Motor neuron (in vitro differentiated cells): ENCODE measurements around the gene AKR1B15. TPM values are rescaled to one million over a fixed set of nuclear protein-coding genes. Genes with fewer than 3 reads are reported as not detected.

Experiments used
- ATAC-seq, 8 experiments: fragments of 200-7000 bp; cut with Tn5 transposase; replicated peaks in 6 of 8; 2 replicates each; pipeline ENCODE4 v1.8.0; 2021; ENCODE audit warnings: mild to moderate bottlenecking in 8 of 8, moderate library complexity in 8 of 8
- H3K27ac ChIP-seq, 2 donors: fragments of 250-450 bp; sonication (Bioruptor Pico); 2 replicates each; pipeline ENCODE4 v1.9.0; 2021; ENCODE audit warnings: antibody characterized with exemption in 2 of 2, mild to moderate bottlenecking in 2 of 2, moderate library complexity in 1 of 2
- H3K4me1 ChIP-seq, 2 donors: fragments of 250-450 bp; sonication (Bioruptor Pico); replicated peaks in 1 of 2; 2 replicates each; pipeline ENCODE4 v1.6.1; 2021; ENCODE audit warnings: antibody characterized with exemption in 2 of 2, mild to moderate bottlenecking in 2 of 2, moderate library complexity in 1 of 2
- H3K4me3 ChIP-seq, 5 donors: fragments of 250-450 bp; sonication (Bioruptor Pico); 2 replicates each; pipeline ENCODE4 v1.9.0; 2021; ENCODE audit warnings: antibody characterized with exemption in 5 of 5, mild to moderate bottlenecking in 5 of 5, moderate library complexity in 4 of 5
- WGBS, 10 experiments: fragments of 450-650 bp; shearing (Covaris generic); methylation state at CpG; one replicate each; pipeline ENCODE4 v1.0.0; 2022; 5-methylcytosine and 5-hydroxymethylcytosine counted together
- in situ Hi-C, 9 experiments: fragments of 400-800 bp; cut with MboI; loops; one replicate each; pipeline ENCODE4 v1.15.0; 2021; ENCODE audit warnings: low sequenced_read_pairs in 9 of 9, low pct_unique_long_range_greater_than_20kb in 2 of 9; ENCODE audit not compliant: unreplicated experiment in 9 of 9
- total RNA-seq, 8 experiments: library from RNA; unstranded; fragments of 300-600 nt; gene quantifications; 2 replicates each; pipeline versions ENCODE4 v1.2.3 to v1.2.4, GENCODE V29; 2022

Gene AKR1B15
- total RNA-seq, 8 experiments from 2014 or later: 0.05 to 0.47 (median 0.21) TPM; not detected in 3

DNA sequence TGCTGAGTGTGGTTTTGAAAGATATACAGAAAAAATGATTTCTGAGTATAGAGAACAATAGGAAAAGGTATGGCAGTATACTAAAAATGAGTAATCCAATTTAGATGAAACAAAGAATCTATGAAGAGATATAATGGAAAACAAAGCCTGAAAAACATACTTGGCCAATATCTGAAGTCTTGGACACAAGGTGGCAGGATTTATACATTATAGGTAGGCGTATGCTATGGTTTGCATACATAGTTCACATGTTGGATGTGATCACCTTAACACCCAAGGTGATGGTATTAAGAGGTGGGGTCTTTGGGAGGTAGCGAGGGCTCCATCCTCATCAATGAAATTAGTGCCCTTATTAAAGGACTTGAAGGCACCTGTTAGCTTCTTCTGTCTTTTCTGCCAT, 63.3 kb downstream of the AKR1B15 start:
- in situ Hi-C loops: loop anchor here in 4 of 9 experiments (25.0 kb wide), 2 partner anchors 100 to 175 kb away; no protein-coding TSS in a partner anchor
- no peak overlapping the region for H3K4me3 ChIP-seq
- ATAC-seq: no peak
- 44 to 95% (median 73%) methylated on average over 1 to 2 of the region's 2 CpGs; no CpG with 5 or more reads in 4 of the 10 experiments for WGBS, 10 experiments
- H3K27ac ChIP-seq: no peak overlapping the region
- H3K4me1 ChIP-seq: no peaks in the 10 kb centered on the region

DNA sequence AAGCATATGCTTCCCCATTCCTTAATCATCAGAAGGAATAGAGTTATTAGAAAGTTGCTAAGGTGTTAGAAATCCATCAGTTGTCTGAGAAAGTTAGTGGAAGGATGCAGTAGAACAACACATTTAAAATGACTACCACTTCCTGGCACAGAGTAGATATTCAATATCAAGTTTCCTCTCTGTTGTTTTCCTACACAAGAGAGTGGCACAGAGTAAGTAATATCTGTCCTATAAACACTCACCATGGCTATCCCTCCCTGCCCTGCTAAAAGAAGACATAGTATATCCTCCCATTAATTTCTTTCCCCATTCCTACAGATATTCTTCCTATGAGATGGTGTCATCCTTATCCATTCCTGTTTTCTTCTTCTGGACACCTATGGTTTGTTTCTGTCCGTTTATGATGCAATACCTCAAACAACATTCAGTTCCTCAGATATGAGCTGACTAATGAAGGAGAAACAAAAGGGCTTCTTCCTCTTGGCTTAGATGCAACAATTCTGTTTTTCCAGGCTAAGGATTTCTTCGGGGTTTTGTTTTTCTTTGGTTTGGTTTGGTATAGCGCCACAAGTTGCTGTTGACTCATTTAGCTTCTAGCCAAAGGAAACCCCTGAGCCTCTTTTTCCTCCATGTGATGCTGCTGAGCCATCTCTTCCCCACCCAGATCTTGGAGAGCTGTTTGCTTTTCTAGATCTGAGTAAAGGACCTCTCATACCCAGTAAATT, 64.9 kb downstream of the AKR1B15 start:
- in situ Hi-C loops: loop anchor here in 4 of 9 experiments (25.0 kb wide), 2 partner anchors 101 to 176 kb away; no protein-coding TSS in a partner anchor
- Histone ChIP-seq H3K27ac (no peak overlapping the region), H3K4me1 (no peaks in the 10 kb centered on the region), H3K4me3 (no peak overlapping the region)
- WGBS, 10 experiments: 0 to 100% (median 79%) methylated on average over 1 to 3 of the region's 3 CpGs; no CpG with 5 or more reads in 1 of the 10 experiments
- ATAC-seq: peak in 2 of 8 experiments; percentile 58 to 82

DNA sequence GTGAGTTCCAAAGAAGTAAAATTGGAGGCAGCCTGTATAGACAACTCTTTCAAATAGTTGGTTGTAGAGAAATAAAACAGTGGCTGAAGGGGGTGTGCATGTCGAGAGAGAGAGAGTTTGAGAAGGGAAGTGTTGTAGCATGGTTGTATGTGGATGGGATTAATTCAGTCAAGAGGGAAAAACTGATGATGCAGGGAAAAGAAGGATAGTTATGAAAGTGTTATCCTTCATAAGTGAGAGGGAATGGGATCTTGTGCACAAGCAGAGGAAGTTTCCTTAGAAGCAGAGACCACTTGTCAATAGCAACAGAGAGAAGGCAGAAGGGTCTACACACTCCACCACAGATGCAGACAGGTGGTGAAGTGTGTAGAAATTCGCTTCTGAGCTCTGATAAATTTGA, 67.7 kb downstream of the AKR1B15 start:
- Histone ChIP-seq H3K4me3 (no peak overlapping the region), H3K4me1 (peaks cover 0 to 4% of the 10 kb centered on the region in 2 donors), H3K27ac (no peak overlapping the region)
- 10 to 75% (median 33%) methylated on average over 1 to 2 of the region's 2 CpGs; no CpG with 5 or more reads in 1 of the 10 experiments for WGBS, 10 experiments
- no peak for ATAC-seq
- in situ Hi-C loops: loop anchor here in 4 of 9 experiments (25.0 kb wide), 2 partner anchors 104 to 179 kb away; no protein-coding TSS in a partner anchor

DNA sequence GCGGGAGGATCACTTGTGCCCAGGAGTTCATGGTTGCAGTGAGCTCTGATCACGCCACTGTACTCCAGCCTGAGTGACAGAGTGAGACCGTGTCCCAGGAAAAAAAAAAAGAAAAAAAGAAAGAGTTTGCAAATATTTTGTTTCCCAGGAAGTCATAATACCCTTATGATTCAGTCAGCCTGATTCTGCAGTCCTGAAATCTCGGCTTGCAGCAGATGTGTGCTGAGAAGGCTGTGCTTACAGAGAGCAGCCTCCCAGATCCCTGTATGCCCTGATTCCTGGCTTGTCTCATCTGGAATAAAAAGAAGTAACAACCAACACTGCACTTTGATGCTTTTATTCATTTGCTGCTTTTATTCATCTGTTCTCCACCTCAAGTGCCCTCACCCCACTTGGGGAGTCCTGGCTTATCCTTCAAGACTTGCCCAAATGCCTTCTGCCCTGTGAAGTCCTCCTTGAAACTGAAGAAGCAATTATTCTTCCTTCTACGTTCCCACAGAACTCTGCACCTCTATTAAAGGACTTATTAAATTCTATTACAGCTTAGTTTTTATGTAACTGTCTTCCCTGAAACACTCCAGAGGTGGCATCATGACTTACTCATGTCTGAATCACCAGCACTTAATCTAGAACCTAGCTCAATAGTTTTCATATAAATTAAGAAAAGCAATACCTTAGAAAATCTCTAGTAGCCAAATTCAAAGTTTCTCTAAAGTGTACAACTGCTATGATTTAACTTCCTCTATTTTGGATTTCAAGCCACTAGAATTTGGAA, 70.0 kb downstream of the AKR1B15 start:
- in situ Hi-C loops: loop anchor here in 4 of 9 experiments (25.0 kb wide), 2 partner anchors 107 to 182 kb away; no protein-coding TSS in a partner anchor
- 0 to 100% (median 53%) methylated on average over 1 to 5 of the region's 5 CpGs; no CpG with 5 or more reads in 2 of the 10 experiments for WGBS, 10 experiments
- no peak overlapping the region for H3K27ac ChIP-seq

DNA sequence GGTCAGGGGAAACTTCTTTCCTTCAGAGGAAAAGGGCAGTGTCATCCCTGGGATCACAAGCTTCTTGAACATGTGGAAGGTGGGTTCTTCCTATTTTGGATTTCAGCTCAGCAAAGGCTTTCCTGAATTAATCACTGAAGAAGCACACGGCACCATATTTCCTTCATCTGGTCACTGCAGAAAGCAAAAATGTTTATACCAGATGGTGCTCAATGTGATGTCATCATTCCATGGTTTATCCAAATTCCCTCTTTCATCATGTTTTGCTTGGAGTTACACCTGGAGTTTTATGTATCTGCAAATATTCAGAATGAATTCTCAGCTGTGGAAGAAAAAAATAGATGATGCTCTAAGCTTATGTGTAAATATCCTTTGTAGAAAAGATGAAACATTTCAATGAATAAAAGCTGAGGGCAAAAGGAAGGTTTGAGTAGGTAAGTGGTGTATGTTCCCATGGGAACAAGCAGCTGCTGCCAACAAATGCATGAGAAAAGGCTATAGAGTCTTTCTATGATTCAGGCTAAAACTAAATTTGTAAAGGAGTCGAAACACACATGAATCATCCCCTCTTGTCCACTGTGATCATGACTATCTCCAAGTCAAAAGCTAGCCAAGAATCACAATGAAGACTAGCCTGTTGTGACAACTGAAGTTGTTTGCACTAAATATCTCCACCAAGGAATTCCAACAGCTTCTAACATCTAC, 70.9 kb downstream of the AKR1B15 start:
- peak in 6 of 8 experiments; percentile 27 to 91 (median 54) for ATAC-seq
- in situ Hi-C loops: loop anchor here in 4 of 9 experiments (25.0 kb wide), 2 partner anchors 107 to 182 kb away; no protein-coding TSS in a partner anchor
- H3K4me3 ChIP-seq: no peak overlapping the region

More for the DNA sequence above, 70.0 kb downstream of the AKR1B15 start:
- peaks cover 0 to 4% of the 10 kb centered on the region in 2 donors for H3K4me1 ChIP-seq
- H3K4me3 ChIP-seq: no peak overlapping the region
- peak in 3 of 8 experiments; percentile 15 to 31 (median 30) for ATAC-seq

DNA sequence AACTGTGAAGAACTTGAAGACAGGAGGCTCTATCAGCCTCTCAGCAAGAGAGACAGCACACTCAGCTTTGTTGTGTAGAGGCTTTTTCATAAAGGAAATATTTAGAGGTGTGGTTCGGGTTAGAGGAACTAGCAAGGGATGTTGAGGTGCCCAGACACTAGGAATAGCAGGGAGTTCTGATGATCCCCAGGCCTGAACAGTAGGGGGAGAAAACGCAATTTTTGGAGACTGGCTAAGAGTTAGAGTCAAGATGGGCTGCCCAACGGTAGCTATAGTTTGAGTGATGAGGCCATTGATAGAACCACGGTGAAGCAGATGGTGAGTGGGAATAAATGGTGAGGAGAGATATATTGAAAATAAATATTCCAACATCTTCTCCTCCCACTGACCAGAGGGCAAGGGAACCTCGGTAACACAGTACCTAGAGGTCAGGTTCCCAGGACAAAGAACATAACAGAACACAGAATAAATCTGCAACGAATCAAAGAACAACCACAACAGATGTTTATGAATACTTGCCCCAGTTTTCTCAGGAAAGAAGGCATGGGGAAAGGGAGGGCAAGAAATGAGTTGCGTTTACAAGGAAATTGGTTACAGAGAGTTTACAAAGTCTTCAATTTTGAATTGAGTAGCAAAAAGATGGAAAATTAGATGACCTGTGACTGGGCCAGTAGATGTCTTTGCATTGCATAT, 73.5 kb downstream of the AKR1B15 start:
- in situ Hi-C loops: loop anchor here in 4 of 9 experiments (25.0 kb wide), 2 partner anchors 110 to 185 kb away; no protein-coding TSS in a partner anchor
- no peak for ATAC-seq
- WGBS, 10 experiments: 21 to 83% (median 60%) methylated on average over 1 to 7 of the region's 7 CpGs; no CpG with 5 or more reads in 1 of the 10 experiments

More for the DNA sequence above, 70.9 kb downstream of the AKR1B15 start:
- H3K27ac ChIP-seq: no peak overlapping the region
- H3K4me1 ChIP-seq: peaks cover 0 to 4% of the 10 kb centered on the region in 2 donors
- 0 to 96% (median 50%) methylated on average over 1 to 2 of the region's 2 CpGs; no CpG with 5 or more reads in 1 of the 10 experiments for WGBS, 10 experiments

DNA sequence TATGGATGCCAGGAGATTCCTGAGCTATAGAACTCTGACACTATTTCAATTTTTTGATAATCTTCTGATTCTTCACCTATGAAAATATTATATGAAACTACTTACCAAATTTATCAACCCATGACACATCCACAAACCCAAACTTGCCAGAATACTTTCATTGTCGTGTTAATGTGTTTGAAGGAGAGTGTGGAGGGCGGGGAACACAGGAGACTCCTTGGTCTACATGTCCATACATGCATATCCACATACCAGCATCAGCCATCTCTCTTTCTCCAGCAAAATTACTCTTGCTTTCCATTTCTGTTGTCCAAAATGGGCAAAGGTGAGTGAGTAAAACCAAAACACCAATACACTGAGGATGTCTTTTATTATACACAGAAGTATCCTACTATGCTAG, 74.3 kb downstream of the AKR1B15 start:
- in situ Hi-C loops: loop anchor here in 4 of 9 experiments (25.0 kb wide), 2 partner anchors 111 to 186 kb away; no protein-coding TSS in a partner anchor
- Histone ChIP-seq H3K4me1 (peaks cover 0 to 4% of the 10 kb centered on the region in 2 donors), H3K27ac (no peak overlapping the region), H3K4me3 (no peak overlapping the region)
- WGBS, 10 experiments: 18 to 100% (median 79%) methylated on average over 1 to 2 of the region's 2 CpGs; no CpG with 5 or more reads in 4 of the 10 experiments
- peak in 2 of 8 experiments; percentile 19 to 27 for ATAC-seq

More for the DNA sequence above, 73.5 kb downstream of the AKR1B15 start:
- no peak overlapping the region for H3K4me3 ChIP-seq
- no peak overlapping the region for H3K27ac ChIP-seq
- peaks cover 0 to 4% of the 10 kb centered on the region in 2 donors for H3K4me1 ChIP-seq

DNA sequence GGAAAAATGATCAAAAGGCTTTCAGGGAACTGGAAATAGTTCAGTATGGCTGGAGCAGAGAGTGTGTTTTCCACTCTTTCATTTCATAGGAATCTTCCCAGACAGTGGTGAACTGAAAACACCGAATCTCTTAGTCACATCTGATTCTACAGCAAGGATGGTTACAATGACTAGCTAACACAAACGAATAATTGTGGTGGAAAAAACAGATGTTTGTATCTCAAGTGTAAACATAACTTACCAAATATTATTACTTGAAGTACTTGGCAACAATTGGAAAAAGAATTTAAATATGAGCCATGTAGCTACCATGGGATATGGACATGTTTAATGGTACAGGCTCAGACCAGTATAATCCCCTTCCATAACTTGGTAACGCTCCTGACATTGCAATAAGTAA, 76.6 kb downstream of the AKR1B15 start:
- Histone ChIP-seq H3K27ac (no peak overlapping the region), H3K4me1 (no peaks in the 10 kb centered on the region), H3K4me3 (no peak overlapping the region)
- ATAC-seq: peak in 3 of 8 experiments; percentile 15 to 81 (median 42)
- in situ Hi-C loops: no loop called here
- WGBS, 10 experiments: 0 to 84% (median 58%) methylated on average over 1 to 3 of the region's 3 CpGs

DNA sequence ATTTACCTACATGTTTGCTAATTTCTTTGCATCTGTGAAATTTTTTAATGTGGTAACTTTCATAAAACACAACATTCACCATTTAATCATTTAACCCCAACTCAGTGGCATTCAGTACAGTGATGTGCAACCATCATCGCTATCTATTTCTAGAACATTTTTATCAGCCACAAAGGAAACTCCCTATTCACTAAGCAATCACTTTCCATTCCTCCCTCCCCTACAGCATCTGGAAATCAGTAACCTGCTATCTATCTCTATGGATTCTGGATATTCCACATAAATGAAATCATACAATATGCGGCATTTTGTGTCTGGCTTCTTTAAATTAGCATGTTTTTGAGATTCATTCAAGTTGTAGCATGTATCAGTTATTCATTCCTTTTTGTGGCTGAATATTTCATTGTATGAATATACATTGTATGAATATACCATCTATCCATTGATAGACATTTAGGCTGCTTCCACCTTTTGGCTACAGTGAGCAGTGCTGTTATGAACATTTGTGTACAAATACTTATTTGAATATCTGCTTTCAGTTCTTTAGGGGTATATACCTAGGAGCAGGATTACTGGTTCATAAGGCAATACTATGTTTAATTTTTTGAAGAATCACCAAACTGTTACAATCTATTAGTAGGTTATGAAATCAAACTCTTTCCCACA, 78.3 kb downstream of the AKR1B15 start:
- Histone ChIP-seq H3K4me3 (no peak overlapping the region), H3K27ac (no peak overlapping the region), H3K4me1 (no peaks in the 10 kb centered on the region)
- WGBS, 10 experiments: 28 to 100% (median 74%) methylated on average over 1 to 2 of the region's 2 CpGs
- peak in 2 of 8 experiments; percentile 8 to 18 for ATAC-seq
- in situ Hi-C loops: no loop called here

DNA sequence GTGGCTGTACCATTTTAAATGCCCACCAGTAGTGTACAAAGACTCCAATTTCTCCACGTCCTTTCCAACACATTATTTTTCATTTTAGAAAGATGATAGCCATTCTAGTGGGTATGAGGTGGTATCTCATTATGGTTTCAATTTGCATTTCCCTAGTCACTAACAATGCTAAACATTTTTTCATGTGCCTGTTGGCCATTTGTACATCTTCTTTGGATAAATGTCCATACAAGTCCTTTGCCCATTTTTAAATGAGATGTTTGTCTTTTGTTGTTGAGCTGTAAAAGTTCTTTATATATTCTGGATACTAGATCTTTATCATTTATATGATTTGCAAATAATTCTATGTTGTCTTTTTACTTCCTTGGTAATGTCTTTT, 78.9 kb downstream of the AKR1B15 start:
- in situ Hi-C loops: no loop called here
- no peak for ATAC-seq
- 0 to 60% (median 27%) methylated on average over 1 of the region's 1 CpG; no CpG with 5 or more reads in 4 of the 10 experiments for WGBS, 10 experiments
- H3K4me3 ChIP-seq: no peak overlapping the region
- no peak overlapping the region for H3K27ac ChIP-seq
- no peaks in the 10 kb centered on the region for H3K4me1 ChIP-seq

DNA sequence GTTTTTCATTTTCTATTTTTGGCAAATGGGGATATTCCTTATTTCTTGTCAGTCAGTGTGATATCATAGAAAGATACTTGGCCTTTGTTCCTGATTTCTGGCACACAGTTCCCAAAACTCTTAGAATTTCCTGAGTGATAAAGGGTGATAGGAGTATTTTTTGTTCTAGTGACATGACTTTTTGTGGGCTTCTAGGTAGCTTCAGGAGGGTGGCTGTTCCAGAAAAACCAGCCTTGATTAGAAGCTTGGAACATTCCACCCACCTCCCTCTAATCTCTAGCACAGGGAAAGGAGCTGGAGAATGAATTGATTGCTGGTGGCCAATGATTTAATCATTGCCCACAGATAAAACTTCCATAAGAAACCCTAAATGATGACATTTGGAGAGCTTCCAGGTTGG, 80.5 kb downstream of the AKR1B15 start:
- in situ Hi-C loops: no loop called here
- H3K4me1 ChIP-seq: no peaks in the 10 kb centered on the region
- no peak overlapping the region for H3K4me3 ChIP-seq
- H3K27ac ChIP-seq: no peak overlapping the region
- ATAC-seq: no peak
